HEK293 (cell line): ENCODE results near the gene NUB1.

Source experiments
- CTCF ChIA-PET: fragments of 350-600 bp; formaldehyde crosslinking; extraction: SDS; loops from one replicate; lab custom pipeline; 2021; ENCODE audit warnings: antibody characterized with exemption; lab: Yijun Ruan, JAX
- POLR2A ChIA-PET: fragments of 300-600 bp; formaldehyde crosslinking; extraction: SDS; loops from one replicate; lab custom pipeline; 2020; ENCODE audit warnings: antibody characterized with exemption, inconsistent platforms; lab: Yijun Ruan, JAX
- H3K27ac ChIP-seq: fragments of 200-500 bp; sonication (Bioruptor generic); 2 replicates; pipeline ENCODE4 v1.5.1; 2014; ENCODE audit warnings: low read depth, low read length, control low read depth, inconsistent platforms; ENCODE audit errors: extremely low read depth
- H3K36me3 ChIP-seq, 2 experiments: fragments of 200-500 bp in 1 of 2; sonication (Bioruptor generic) in 1 of 2; 1 replicate in 1 of 2; 2 replicates in 1 of 2; pipeline ENCODE4 v1.5.1; 2014 to 2017; ENCODE audit warnings: inconsistent platforms in 2 of 2, low read length in 2 of 2; ENCODE audit not compliant: control insufficient read depth in 2 of 2, insufficient read depth in 1 of 2
- H3K4me1 ChIP-seq: fragments of 200-500 bp; sonication (Bioruptor generic); 2 replicates; pipeline ENCODE4 v1.5.1; 2014; ENCODE audit warnings: mild to moderate bottlenecking, low read length, inconsistent platforms; ENCODE audit not compliant: control insufficient read depth, insufficient read depth
- H3K4me3 ChIP-seq: 2 replicates; pipeline ENCODE4 v1.5.1; 2011; ENCODE audit warnings: low read depth, mild to moderate bottlenecking, control low read depth, low read length, moderate library complexity
- H3K9me3 ChIP-seq: fragments of 200-500 bp; sonication (Bioruptor generic); 2 replicates; pipeline ENCODE4 v1.5.1; 2014; ENCODE audit warnings: low read depth, low read length, inconsistent platforms; ENCODE audit not compliant: control insufficient read depth, insufficient read depth
- ATF2 ChIP-seq: fragments of 450-650 bp; formaldehyde crosslinking; IDR thresholded peaks from 2 replicates; pipeline ENCODE4 v1.5.1; 2016; ENCODE audit warnings: missing biosample characterization, missing genetic modification characterization, low read depth
- GLIS1 ChIP-seq: fragments of 450-650 bp; formaldehyde crosslinking; IDR thresholded peaks from 2 replicates; pipeline ENCODE4 v1.5.1; 2016; ENCODE audit warnings: missing biosample characterization, missing genetic modification characterization
- KLF8 ChIP-seq: fragments of 450-650 bp; formaldehyde crosslinking; IDR thresholded peaks from 2 replicates; pipeline ENCODE4 v1.5.1; 2016; ENCODE audit warnings: missing biosample characterization, missing genetic modification characterization
- MZF1 ChIP-seq: fragments of 450-650 bp; formaldehyde crosslinking; IDR thresholded peaks from 2 replicates; pipeline ENCODE4 v1.5.1; 2017; ENCODE audit warnings: missing biosample characterization, missing genetic modification characterization, borderline replicate concordance
- SCRT1 ChIP-seq: fragments of 450-650 bp; formaldehyde crosslinking; IDR thresholded peaks from 2 replicates; pipeline ENCODE4 v1.5.1; 2016; ENCODE audit warnings: missing biosample characterization, missing genetic modification characterization, borderline replicate concordance
- SCRT2 ChIP-seq: fragments of 450-650 bp; formaldehyde crosslinking; IDR thresholded peaks from 2 replicates; pipeline ENCODE4 v1.5.1; 2016; ENCODE audit warnings: missing biosample characterization, missing genetic modification characterization
- SP3 ChIP-seq: fragments of 450-650 bp; formaldehyde crosslinking; IDR thresholded peaks from 2 replicates; pipeline ENCODE4 v1.5.1; 2016; ENCODE audit warnings: missing biosample characterization, missing genetic modification characterization
- ZBTB44 ChIP-seq: fragments of 450-650 bp; IDR thresholded peaks from 2 replicates; pipeline ENCODE4 v1.5.1; 2018; ENCODE audit warnings: missing biosample characterization, mild to moderate bottlenecking, missing genetic modification characterization
- ZBTB8A ChIP-seq: fragments of 450-650 bp; formaldehyde crosslinking; IDR thresholded peaks from 2 replicates; pipeline ENCODE4 v1.5.1; 2016; ENCODE audit warnings: missing biosample characterization, missing genetic modification characterization
- ZIC2 ChIP-seq: fragments of 450-650 bp; formaldehyde crosslinking; IDR thresholded peaks from 2 replicates; pipeline ENCODE4 v1.5.1; 2016; ENCODE audit warnings: missing biosample characterization, missing genetic modification characterization
- ZNF174 ChIP-seq: fragments of 450-650 bp; formaldehyde crosslinking; IDR thresholded peaks from 2 replicates; pipeline ENCODE4 v1.5.0; 2017; ENCODE audit warnings: missing biosample characterization, mild to moderate bottlenecking, missing genetic modification characterization
- ZNF280C ChIP-seq: fragments of 450-650 bp; formaldehyde crosslinking; IDR thresholded peaks from 2 replicates; pipeline ENCODE4 v1.5.1; 2016; ENCODE audit warnings: missing biosample characterization, missing genetic modification characterization
- ZNF324 ChIP-seq: fragments of 450-650 bp; formaldehyde crosslinking; IDR thresholded peaks from 2 replicates; pipeline ENCODE4 v1.5.1; 2016; ENCODE audit warnings: missing biosample characterization, missing genetic modification characterization
- ZNF350 ChIP-seq: fragments of 450-650 bp; formaldehyde crosslinking; IDR thresholded peaks from 2 replicates; pipeline ENCODE4 v1.5.0; 2017; ENCODE audit warnings: missing biosample characterization, mild to moderate bottlenecking, missing genetic modification characterization
- ZNF514 ChIP-seq: fragments of 450-650 bp; formaldehyde crosslinking; IDR thresholded peaks from 2 replicates; pipeline ENCODE4 v1.5.1; 2016; ENCODE audit warnings: missing biosample characterization, missing genetic modification characterization
- ZNF529 ChIP-seq: fragments of 450-650 bp; formaldehyde crosslinking; IDR thresholded peaks from 2 replicates; pipeline ENCODE4 v1.5.1; 2017; ENCODE audit warnings: missing genetic modification characterization, missing biosample characterization; ENCODE audit not compliant: insufficient replicate concordance
- ZNF571 ChIP-seq: fragments of 450-650 bp; formaldehyde crosslinking; IDR thresholded peaks from 2 replicates; pipeline ENCODE4 v1.5.0; 2017; ENCODE audit warnings: missing biosample characterization, missing genetic modification characterization
- ZNF600 ChIP-seq: fragments of 450-650 bp; formaldehyde crosslinking; IDR thresholded peaks from 2 replicates; pipeline ENCODE4 v1.5.1; 2016; ENCODE audit warnings: missing biosample characterization, missing genetic modification characterization
- ZNF658 ChIP-seq: fragments of 450-650 bp; formaldehyde crosslinking; IDR thresholded peaks from 2 replicates; pipeline ENCODE4; 2016; ENCODE audit warnings: missing biosample characterization, missing genetic modification characterization
- ZNF664 ChIP-seq: fragments of 450-650 bp; formaldehyde crosslinking; IDR thresholded peaks from 2 replicates; pipeline ENCODE4 v1.5.1; 2016; ENCODE audit warnings: missing biosample characterization, missing genetic modification characterization
- ZNF677 ChIP-seq: fragments of 450-650 bp; IDR thresholded peaks from 2 replicates; pipeline ENCODE4 v1.5.0; 2018; ENCODE audit warnings: missing biosample characterization, mild to moderate bottlenecking, missing genetic modification characterization, moderate library complexity
- ZNF785 ChIP-seq: fragments of 450-650 bp; formaldehyde crosslinking; IDR thresholded peaks from 2 replicates; pipeline ENCODE4 v1.5.1; 2016; ENCODE audit warnings: missing biosample characterization, missing genetic modification characterization

Gene NUB1

GRCh38 chr7:151368136-151368571 is 26.5 kb downstream of the NUB1 start (continued):
- no peak for TF ChIP-seq ATF2 (tag by site-specific recombination)
- TF ChIP-seq ZNF174 (tag by site-specific recombination): no peak
- TF ChIP-seq ZBTB44 (tag by site-specific recombination): peak; percentile 76

GRCh38 chr7:151371266-151371665 is 29.7 kb downstream of the NUB1 start:
- no peaks in the 10 kb centered on the region for H3K4me1 ChIP-seq
- TF ChIP-seq ZNF324: no peak
- no peak for TF ChIP-seq ZNF571
- no peak for TF ChIP-seq ZNF658 (tag by site-specific recombination)
- TF ChIP-seq KLF8 (tag by site-specific recombination): no peak
- no peak for TF ChIP-seq MZF1
- TF ChIP-seq ZNF280C (tag by site-specific recombination): no peak
- no peak for TF ChIP-seq ZNF350
- TF ChIP-seq ZBTB8A (tag by site-specific recombination): no peak
- TF ChIP-seq ZNF664 (tag by site-specific recombination): no peak
- TF ChIP-seq SP3: no peak
- TF ChIP-seq ZNF529 (tag by site-specific recombination): no peak
- CTCF ChIA-PET: interaction anchor here (0.5 to 2.0 kb wide), 7 partner anchors 13 to 388 kb away, joined by 3 to 7 read pairs (median 4); no protein-coding TSS in a partner anchor
- H3K27ac ChIP-seq: no peak overlapping the region
- H3K9me3 ChIP-seq: no peaks in the 10 kb centered on the region
- H3K4me3 ChIP-seq: no peak overlapping the region
- H3K36me3 ChIP-seq: peaks cover 7 to 60% of the 10 kb centered on the region in 2 experiments
- POLR2A ChIA-PET: no interaction called here

GRCh38 chr7:151372612-151373265 is 31.1 kb downstream of the NUB1 start:
- ChIA-PET POLR2A (no interaction called here), CTCF (interaction anchor here (0.5 to 2.0 kb wide), 3 partner anchors 17 to 1434 kb away, joined by 3 to 7 read pairs (median 5); no protein-coding TSS in a partner anchor)

More at GRCh38 chr7:151372612-151373265, 31.1 kb downstream of the NUB1 start:
- H3K27ac ChIP-seq: no peak overlapping the region
- peak; percentile 30; the same call in 1 of the 2 replicates for TF ChIP-seq ZNF600 (tag by site-specific recombination)
- no peak for TF ChIP-seq ZNF785
- no peak for TF ChIP-seq ZNF677 (tag by site-specific recombination)
- peak; percentile 99 for TF ChIP-seq ZIC2
- 0 out of 2 replicates have a peak, but pooled peaks have one; percentile 37 for TF ChIP-seq SCRT1 (tag by site-specific recombination)
- no peak for TF ChIP-seq ZNF514 (tag by site-specific recombination)
- TF ChIP-seq GLIS1: 0 out of 2 replicates have a peak, but pooled peaks have one; percentile 11
- peak; percentile 73; the same call in 1 of the 2 replicates for TF ChIP-seq SCRT2 (tag by site-specific recombination)
- TF ChIP-seq, all 188 proteins: peak for 5
- Histone ChIP-seq H3K36me3 (peaks cover 7 to 75% of the 10 kb centered on the region in 2 experiments), H3K4me3 (no peak overlapping the region), H3K9me3 (no peaks in the 10 kb centered on the region), H3K4me1 (no peaks in the 10 kb centered on the region)
